Kidney tubule cell (primary cell): ENCODE results near the gene TUT4.

ENCODE experiments used
- DNase-seq: peaks from one replicate; pipeline ENCODE4 v3.0.0-alpha.2; 2018; ENCODE audit warnings: low spot score

TUT4 gene

GRCh38 chr1:52403566-52404115 is 149.3 kb downstream of the TUT4 start:
- DNase-seq = peak; percentile 81

DNA sequence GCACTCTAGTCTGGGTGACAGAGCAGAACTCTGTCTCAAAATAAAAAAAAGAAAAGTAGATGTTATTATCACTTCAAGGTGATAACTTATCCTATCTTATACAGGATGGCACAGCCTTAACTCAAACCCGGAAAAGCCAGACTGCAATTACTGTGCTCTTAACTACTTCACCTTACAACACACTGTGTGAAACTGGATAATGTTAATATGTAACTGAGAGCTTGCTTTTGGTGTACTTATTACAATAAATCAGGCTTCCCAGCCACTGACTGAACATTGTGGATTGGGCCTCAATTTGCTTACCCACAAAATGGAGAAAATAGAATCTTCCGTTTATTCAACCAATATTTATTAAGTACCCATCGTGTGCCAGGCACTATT is 150.0 kb downstream of the TUT4 start:
- DNase-seq = peak; percentile 58

DNA sequence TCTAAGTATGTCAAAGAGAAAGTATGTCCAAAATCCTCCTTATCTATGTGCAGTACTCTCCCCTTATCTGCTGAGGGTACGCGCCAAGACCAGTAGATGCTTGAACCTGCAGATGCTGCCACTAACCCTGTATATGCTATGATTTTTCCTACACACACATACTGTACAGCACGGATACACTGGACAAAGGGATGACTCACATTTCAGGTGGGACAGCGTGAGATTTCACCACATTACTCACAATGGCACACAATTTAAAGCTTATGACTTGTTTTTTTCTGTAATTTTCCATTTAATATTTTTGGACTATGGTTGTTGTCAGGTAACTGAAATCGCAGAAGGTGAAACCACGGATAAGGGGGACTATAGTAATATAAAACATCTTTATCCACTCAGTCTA is 152.8 kb downstream of the TUT4 start:
- no peak for DNase-seq

GRCh38 chr1:52399629-52400028 is 153.3 kb downstream of the TUT4 start:
- no peak for DNase-seq

GRCh38 chr1:52393174-52393573 is 159.7 kb downstream of the TUT4 start:
- DNase-seq = no peak

GRCh38 chr1:52386458-52386857 is 166.4 kb downstream of the TUT4 start:
- no peak for DNase-seq

- no peak for DNase-seq
Observed at GRCh38 chr1:52385376-52385775, 167.5 kb downstream of the TUT4 start.
